HG03060 (cell line): ENCODE results near the gene COL2A1.

Experiments
- ATAC-seq: cut with Tn5 transposase; IDR thresholded peaks from one replicate; pipeline ENCODE4 v1.9.1; 2021; ENCODE audit warnings: low read depth, moderate number of reproducible peaks; ENCODE audit not compliant: unreplicated experiment

The COL2A1 gene

DNA sequence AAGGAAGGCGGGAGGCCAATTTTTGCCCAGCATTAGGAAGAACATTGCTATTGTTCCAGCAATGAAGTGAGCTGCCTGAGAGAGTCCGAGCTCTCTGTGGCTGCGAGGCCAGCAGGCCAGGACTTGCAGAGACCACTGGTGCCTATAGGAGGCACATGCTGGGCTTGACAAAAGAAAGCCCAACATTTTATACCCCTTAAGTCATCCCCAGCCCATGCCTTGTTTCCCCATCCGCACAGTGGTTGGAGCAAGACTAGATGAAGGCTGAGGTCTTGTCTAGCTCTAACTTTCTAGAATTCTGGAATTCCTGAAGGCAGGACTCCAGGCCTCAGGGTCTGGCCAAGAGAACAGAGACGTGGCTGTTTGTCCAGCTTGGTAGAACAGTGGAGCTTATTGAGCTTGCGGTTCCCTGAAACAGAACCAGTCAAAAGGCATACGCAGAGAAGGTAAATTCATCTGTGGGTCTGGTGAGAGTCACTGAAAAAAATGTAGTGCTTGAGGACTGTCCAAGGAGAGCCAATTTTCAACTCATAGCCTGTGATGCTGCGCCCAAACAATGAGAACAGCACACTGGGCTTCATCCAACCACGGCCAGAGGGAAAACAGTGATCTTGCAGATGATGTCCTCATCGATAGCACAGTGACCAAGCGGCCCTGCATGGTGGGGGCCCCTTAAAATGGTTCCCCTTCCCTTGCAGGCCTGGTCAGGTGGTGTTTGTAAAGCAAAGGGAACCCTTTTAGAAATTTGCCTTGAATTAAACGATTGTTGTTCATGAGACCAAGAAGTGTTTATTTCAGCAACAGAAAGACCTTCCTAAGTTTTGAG lies 27.1 kb upstream of the COL2A1 start:
- ATAC-seq, result no peak

DNA sequence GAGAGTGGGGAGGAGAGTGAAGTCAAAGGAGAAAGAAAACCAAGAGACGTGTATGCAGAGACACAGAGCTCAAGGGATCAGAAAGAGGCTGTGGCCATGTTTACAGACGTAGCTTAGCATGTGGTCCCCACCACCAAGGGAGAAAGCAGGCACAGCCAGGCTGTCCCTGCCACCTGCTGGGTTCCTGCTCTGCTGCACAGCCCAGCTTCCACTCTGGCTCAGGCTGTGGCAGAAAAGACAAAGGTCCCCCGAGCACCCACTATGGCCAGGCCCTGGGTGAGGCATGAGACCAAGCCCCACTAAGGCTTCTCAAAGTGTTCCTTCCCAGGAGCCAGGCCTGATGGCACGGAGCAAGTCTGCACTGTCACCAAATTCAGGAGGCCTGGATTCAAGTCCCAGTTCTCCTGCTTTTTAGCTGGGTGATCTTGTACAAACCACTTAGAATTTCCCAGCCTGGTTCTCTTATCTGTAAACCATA lies 25.9 kb upstream of the COL2A1 start:
- no peak for ATAC-seq

- ATAC-seq, result no peak
Measured at GRCh38 chr12:48029491-48030172, 25.4 kb upstream of the COL2A1 start.

- no peak for ATAC-seq
Measured at GRCh38 chr12:48028541-48029431, 24.5 kb upstream of the COL2A1 start.

DNA sequence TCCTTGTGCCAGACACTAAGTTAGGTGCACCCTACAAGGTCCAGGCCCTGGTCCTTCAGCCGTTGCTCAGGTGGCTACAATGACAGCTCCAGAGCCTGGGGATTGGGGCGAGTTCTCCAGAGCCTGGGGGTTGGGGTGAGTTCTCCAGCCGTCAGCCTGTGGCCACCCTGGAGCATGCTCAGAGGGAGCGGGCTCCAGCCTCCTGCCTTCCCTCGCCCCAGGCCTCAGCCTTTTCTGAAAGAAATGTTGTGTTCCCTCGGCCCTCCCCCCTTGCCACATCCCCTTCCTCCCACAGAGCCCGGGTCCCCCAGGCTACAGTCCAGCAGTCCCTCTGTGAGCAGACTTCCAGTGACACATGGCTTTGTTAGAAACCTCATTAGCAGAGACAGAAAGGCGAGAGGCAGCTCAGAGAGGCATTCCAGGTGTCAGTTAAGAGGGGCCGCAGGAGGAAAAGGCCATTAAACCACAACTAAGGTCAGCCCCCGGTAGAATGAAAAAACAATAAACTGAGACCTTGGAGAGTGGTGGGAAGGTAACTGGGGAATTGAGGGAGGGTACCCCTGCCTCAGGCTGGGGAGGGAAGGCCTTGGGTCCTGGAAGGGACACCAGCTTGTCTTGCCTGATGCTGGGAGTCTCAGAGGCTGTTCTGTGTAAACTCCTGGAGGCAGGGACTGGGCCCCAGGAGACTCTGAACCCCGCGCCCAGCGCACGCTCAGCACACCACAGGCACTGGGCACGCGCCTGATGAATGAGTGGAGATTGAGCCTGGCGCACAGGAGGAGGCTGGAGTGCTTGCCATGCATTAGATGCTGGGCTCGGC lies 23.1 kb upstream of the COL2A1 start:
- ATAC-seq, result no peak

DNA sequence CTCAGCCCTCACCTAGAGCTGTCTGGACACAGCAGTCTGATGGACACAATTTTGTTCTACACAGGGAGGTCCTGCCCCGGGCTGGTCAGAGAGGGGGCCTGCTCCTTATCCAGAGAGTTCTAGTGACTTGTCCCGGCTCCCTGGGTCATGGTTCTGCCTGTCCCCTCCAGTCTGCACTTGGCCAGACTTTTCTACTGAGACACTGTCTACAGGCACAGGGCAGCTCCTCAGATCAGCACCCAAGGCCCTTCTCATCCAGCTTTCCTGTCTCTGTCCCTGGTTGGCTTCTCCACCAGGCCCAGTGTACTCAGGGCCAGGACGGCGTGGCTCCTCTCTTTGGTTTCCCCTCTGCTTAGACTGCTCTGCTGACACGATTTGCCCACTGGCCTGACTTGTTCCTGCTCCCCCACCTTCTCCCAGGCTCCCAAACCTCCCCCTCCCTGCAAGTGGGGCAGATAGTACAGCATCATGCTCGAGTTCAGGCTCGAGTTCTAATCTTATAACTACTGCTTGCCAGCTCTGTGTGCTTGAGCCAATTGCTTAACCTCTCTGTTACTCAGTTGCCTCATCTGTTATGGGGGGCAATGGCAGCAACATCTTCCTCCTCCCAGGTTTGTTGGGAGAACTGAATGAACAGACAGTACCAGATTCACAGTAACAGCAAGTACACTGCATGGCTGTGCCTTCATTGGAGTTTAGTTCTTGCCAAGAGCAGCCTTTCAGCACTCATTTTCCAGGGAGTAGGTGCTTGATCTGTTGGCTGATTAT lies 22.0 kb upstream of the COL2A1 start:
- no peak for ATAC-seq

GRCh38 chr12:48025281-48025680 lies 21.0 kb upstream of the COL2A1 start:
- ATAC-seq, result no peak

DNA sequence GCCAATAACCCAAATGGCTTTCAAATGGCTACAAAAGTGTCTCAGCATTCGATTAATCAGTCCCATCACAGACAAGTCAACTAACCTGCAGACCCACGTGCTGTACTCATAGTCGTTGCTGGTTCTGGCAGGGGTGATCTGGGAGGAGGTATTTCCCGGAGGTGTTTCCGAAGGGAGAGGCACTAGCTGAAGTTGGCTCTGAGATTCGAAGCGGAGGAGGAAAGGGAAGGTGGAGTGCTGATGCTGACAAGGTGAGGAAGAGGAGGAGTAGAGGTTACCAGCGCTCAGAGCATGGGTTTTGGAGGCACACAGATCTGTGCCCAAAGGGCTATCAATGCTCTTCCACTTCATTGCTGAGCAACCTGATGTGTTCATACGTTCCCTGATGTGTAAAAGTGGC lies 20.5 kb upstream of the COL2A1 start:
- ATAC-seq, result no peak

DNA sequence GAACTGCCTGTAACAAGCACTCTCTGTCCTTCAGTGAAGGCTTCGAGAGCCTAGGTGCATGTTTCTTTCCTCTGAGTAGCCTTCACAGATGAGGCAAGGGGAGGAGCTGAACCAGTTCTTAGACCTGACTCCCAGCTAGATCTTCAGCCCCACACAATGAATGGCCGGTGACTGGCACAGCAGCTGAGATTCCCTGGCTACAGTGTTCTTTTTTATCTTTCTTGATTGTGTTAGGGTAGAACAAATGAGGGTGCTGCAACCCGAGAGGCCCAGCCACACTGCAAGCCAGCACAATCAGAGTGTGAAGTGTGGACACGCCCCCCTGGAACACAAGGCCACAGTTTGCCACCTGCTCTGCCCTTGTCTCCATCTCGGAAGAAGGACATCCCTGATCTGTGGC lies 19.1 kb upstream of the COL2A1 start:
- no peak for ATAC-seq

DNA sequence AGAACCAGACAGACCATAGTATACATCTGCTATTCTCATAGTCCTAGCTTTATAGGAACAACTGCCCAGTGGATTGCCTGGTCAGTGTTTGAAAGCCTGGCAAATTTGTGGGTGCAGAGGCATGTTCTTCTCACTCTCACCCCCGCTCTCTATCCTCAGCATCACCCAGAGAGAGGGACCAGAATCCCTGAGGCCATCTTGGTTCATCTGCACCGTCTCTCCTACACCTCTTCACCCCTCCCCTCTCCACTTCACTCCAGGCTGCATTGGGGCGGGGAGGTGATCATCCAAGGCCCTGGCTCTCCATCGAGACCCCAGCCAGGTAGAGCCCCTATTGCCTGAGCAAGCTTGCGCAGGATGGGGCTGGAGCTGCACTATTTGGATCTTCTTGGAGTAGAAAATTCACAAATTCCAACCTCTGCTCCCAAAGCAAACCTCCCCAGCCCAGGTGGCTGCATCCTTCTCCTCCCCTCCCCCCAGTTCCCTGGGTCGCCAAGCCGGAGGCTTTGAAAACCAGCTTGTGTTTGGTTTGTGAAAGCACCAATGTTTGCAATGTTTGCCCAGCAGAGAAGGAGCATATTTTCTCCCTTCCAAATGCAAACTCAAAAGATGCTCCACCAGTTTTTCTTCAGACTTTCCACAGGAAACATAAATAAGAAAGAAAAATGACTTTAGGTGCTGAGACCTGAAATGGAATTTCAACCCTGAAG lies 18.6 kb upstream of the COL2A1 start:
- ATAC-seq, result no peak

- no peak for ATAC-seq
Measured at GRCh38 chr12:48022180-48022521, 17.9 kb upstream of the COL2A1 start.

DNA sequence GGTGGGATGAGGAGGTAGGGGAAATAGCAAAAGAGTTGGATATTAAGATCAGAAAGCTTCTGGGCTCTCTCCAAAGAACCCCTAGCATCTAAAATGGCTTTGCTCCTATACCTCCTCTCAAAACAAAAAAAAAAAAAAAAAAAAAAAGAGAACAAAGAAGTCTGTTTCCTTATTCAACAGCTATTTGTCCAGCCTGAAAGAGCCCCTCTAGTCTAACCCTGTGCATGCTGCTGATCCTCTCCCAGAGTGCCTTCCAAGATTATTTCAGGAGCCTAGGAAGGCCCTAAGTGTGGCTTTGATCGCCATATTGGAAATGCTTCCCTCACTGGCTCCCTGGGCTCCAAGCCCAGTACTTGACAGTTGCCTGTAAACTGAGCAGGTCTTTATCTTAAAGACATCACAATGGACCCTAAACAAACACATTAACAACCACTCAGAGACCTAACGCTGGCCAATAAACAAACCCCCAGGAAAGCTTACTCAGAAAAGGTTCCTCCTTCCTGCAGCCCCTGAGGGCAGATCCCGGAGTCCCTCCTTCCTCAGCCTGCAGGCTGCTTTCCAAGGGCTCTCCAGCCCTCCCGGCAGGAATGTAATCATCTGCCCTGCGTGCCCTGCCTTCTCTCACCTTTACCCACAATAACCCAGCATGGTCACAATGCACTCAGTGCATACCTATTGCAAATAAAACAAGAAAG lies 17.4 kb upstream of the COL2A1 start:
- ATAC-seq, result no peak

DNA sequence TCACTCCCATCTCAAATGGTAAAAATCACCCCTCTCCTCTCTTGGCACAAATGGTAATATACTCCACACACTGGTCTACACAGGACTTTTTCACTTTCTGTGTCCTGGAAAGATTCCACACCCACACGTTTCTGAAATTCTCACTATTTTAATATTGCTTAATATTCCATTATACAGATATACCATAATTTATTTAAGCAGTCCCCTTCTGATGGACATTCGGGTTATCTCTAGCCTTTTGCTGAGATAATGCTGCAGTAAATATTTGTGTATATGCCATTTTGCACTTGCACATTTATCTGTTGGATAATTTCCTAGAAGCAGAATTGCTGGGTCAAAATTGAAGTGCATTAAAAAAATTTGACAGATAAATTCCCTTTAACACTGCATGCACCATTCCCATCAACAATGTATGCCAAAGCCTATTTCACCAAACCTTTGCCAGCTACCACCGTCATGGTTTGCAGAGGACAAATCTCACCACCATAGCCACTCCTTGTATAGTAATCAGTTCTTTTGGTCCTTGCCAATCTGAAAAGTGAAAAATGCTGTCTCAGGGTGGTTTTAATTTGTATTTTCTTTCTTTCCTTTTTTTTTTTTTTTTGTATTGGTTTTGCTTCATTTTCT lies 15.5 kb upstream of the COL2A1 start:
- ATAC-seq, result no peak

DNA sequence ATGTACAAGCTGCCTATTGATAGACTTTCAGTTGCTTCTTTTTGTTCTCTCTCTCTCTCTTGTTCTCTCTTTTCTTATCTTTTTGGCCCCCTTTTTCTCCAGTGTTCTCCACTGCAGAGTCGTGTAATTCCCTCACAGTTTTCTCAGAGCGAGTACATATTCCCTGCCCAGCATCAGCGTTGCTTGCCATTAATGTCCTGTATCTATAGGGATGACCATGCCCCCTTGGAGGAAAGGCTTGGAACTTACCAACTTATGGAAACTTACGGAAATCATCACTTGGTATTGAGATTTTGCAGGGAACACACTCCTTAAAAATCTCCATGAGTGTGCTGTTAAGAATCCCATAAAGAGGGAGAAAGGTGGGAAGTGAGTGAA lies 14.3 kb upstream of the COL2A1 start:
- ATAC-seq, result no peak

DNA sequence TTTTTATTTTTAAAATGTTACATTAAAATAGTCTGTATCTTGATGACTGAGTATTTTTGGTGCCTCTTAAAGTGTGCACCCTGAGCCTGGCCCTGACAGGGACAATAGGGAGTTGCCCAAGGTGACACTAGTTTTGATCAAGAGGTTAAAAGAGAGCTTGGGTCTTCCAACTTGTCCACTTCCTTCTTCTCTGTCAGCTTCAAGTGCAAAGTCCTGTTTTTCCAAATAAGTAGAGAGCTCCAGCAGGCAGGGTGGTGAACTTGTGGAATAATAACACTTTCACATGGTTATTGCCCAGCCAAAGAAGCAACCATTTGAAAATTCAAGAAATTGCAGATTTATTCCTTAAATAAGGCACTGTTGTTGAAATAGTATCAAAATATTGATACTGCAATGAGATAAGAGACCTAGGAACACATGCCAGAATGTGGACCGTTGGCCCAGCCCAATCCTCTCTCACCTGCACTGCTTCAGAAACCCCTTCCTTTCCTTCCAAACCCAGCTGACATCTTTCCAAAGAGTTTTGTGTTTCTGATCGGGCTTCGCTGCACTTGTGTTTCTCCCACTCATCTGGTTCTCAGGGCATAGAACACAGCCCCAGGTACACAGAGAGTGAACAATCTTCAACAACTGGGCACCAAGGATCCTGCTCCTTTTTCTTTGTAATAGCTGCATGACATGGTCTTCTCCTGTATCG lies 13.8 kb upstream of the COL2A1 start:
- no peak for ATAC-seq

GRCh38 chr12:48017496-48017895 lies 13.2 kb upstream of the COL2A1 start:
- ATAC-seq, result no peak

DNA sequence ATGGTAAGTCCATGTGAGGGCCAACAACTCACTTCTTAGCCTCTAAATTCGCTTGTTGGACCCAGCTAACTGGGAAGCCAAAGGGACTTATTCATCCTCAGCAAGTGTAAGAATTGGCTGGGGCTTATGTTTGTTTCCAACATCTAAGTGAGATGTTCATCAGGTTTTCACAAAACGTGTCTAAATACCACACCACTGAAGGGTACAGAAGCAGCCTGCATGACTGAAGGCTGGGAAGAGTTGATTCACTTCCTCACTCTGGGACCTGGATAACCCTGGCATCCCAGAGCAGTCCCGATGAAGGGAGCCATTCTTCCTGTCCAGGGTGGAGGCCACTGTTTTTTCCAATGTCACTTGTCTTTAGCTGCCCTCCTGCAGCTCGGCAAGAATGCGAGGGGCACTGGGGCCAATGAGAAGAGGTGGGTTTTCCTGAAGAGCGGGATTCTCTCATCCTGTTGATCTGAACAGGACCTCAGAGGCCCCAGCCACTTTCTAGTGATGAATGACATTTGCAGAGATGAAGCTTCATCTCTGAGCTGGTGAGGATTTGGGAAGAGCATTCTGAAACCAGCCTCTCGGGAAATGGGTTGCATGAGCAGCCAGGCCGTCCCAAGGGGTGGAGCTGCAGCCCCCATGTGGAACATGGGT lies 12.2 kb upstream of the COL2A1 start:
- ATAC-seq, result no peak
